IMR-90 (cell line): ENCODE measurements around the gene CRACDL. TPM values are rescaled to one million over a fixed set of nuclear protein-coding genes. Genes with fewer than 3 reads are reported as not detected.

Experiments used
- ATAC-seq: fragments of 200-7000 bp; cut with Tn5 transposase; 2 replicates; pipeline ENCODE4 v1.9.1; 2020; ENCODE audit warnings: low read depth, mild to moderate bottlenecking, moderate library complexity
- BruUV-seq: library from RNA; stranded (reverse); fragments of 400-500 nt; replicated peaks from 2 replicates; lab custom pipeline; 2021; lab: Mats Ljungman, UMichigan
- CTCF ChIA-PET: fragments of 300-600 bp; formaldehyde crosslinking; extraction: SDS; loops from one replicate; lab custom pipeline; 2021; ENCODE audit warnings: antibody characterized with exemption; lab: Yijun Ruan, JAX
- POLR2A ChIA-PET: fragments of 300-600 bp; sonication (Branson Sonifier 250); formaldehyde crosslinking; loops from one replicate; lab custom pipeline; 2022; ENCODE audit warnings: antibody characterized with exemption; ENCODE audit not compliant: unreplicated experiment; lab: Charles Lee
- DNase-seq: peaks from one replicate; pipeline ENCODE4 v3.0.0; 2013
- H2AFZ ChIP-seq: replicated peaks from 2 replicates; pipeline ENCODE3; 2013; ENCODE audit warnings: low read length, mild to moderate bottlenecking; ENCODE audit not compliant: poor library complexity
- H2AK5ac ChIP-seq: 2 replicates; pipeline ENCODE4 v1.6.1; 2013; ENCODE audit warnings: low read depth, low read length, inconsistent platforms
- H2AK9ac ChIP-seq: replicated peaks from 2 replicates; pipeline ENCODE3; 2013; ENCODE audit warnings: mild to moderate bottlenecking, low read depth, low read length, moderate library complexity; ENCODE audit not compliant: poor library complexity
- H2BK120ac ChIP-seq: 2 replicates; pipeline ENCODE4 v1.6.1; 2013; ENCODE audit warnings: low read depth, low read length, inconsistent platforms
- H2BK15ac ChIP-seq: 3 replicates; pipeline ENCODE4 v1.6.1; 2013; ENCODE audit warnings: low read depth, low read length, inconsistent platforms
- H2BK20ac ChIP-seq: 2 replicates; pipeline ENCODE4 v1.6.1; 2013; ENCODE audit warnings: low read depth, mild to moderate bottlenecking, inconsistent platforms, low read length, moderate library complexity
- H2BK5ac ChIP-seq: 2 replicates; pipeline ENCODE4 v1.6.1; 2013; ENCODE audit warnings: mild to moderate bottlenecking, low read depth, low read length, inconsistent platforms; ENCODE audit not compliant: poor library complexity, severe bottlenecking
- H3K14ac ChIP-seq: replicated peaks from 2 replicates; pipeline ENCODE4 v1.6.1; 2013; ENCODE audit warnings: low read depth, low read length, inconsistent platforms
- H3K18ac ChIP-seq: 2 replicates; pipeline ENCODE4 v1.6.1; 2013; ENCODE audit warnings: low read depth, low read length, control low read depth
- H3K23ac ChIP-seq: 2 replicates; pipeline ENCODE4 v1.6.1; 2013; ENCODE audit warnings: low read depth, low read length, inconsistent platforms
- H3K27ac ChIP-seq: 2 replicates; pipeline ENCODE4 v1.5.1; 2013; ENCODE audit warnings: mild to moderate bottlenecking, control low read depth, low read length; ENCODE audit not compliant: insufficient read depth
- H3K27me3 ChIP-seq: 2 replicates; pipeline ENCODE4 v1.6.1; 2013; ENCODE audit warnings: low read length; ENCODE audit not compliant: control insufficient read depth, insufficient read depth
- H3K36me3 ChIP-seq: 2 replicates; pipeline ENCODE4 v1.6.1; 2013; ENCODE audit warnings: low read length, mixed read lengths; ENCODE audit not compliant: control insufficient read depth, insufficient read depth
- H3K4ac ChIP-seq: 2 replicates; pipeline ENCODE4 v1.6.1; 2013; ENCODE audit warnings: low read depth, low read length, inconsistent platforms
- H3K4me1 ChIP-seq: 2 replicates; pipeline ENCODE4 v1.6.1; 2013; ENCODE audit warnings: low read length, mixed read lengths; ENCODE audit not compliant: control insufficient read depth, insufficient read depth
- H3K4me2 ChIP-seq: 2 replicates; pipeline ENCODE4 v1.6.1; 2013; ENCODE audit warnings: low read depth, mild to moderate bottlenecking, control low read depth, low read length, moderate library complexity
- H3K4me3 ChIP-seq: 2 replicates; pipeline ENCODE4 v1.5.1; 2013; ENCODE audit warnings: low read depth, mild to moderate bottlenecking, control low read depth, low read length, moderate library complexity; ENCODE audit not compliant: insufficient read depth
- H3K56ac ChIP-seq: 2 replicates; pipeline ENCODE4 v1.6.1; 2013; ENCODE audit warnings: low read length, inconsistent platforms; ENCODE audit not compliant: insufficient read depth; ENCODE audit errors: extremely low read depth
- H3K79me1 ChIP-seq, 2 experiments: 2 replicates each; pipeline ENCODE4 v1.6.1; 2013; ENCODE audit warnings: low read length in 2 of 2, inconsistent platforms in 1 of 2, low read depth in 1 of 2
- H3K9ac ChIP-seq: 2 replicates; pipeline ENCODE4 v1.6.1; 2013; ENCODE audit warnings: low read depth, low read length, control low read depth
- H3K9me1 ChIP-seq: 2 replicates; pipeline ENCODE4 v1.6.1; 2013; ENCODE audit warnings: low read length, inconsistent platforms; ENCODE audit not compliant: insufficient read depth
- H3K9me3 ChIP-seq: 2 replicates; pipeline ENCODE4 v1.6.1; 2013; ENCODE audit warnings: low read length; ENCODE audit not compliant: control insufficient read depth, insufficient read depth
- H4K20me1 ChIP-seq: 2 replicates; pipeline ENCODE4 v1.6.1; 2013; ENCODE audit warnings: low read length, inconsistent platforms; ENCODE audit not compliant: insufficient read depth
- H4K5ac ChIP-seq: 2 replicates; pipeline ENCODE4 v1.6.1; 2013; ENCODE audit warnings: mild to moderate bottlenecking, low read depth, low read length, control low read depth
- H4K8ac ChIP-seq, 2 experiments: 2 replicates each; pipeline ENCODE4 v1.6.1; 2013; ENCODE audit warnings: low read depth in 2 of 2, low read length in 2 of 2, control low read depth in 1 of 2, inconsistent platforms in 1 of 2
- H4K91ac ChIP-seq: 2 replicates; pipeline ENCODE4 v1.6.1; 2013; ENCODE audit warnings: low read depth, low read length, inconsistent platforms; ENCODE audit not compliant: insufficient read depth
- BHLHE40 ChIP-seq: fragments of 150-350 bp; IDR thresholded peaks from 2 replicates; pipeline ENCODE4 v1.6.1; 2016; ENCODE audit warnings: mild to moderate bottlenecking, low read depth, low read length
- CEBPB ChIP-seq: IDR thresholded peaks from 2 replicates; pipeline ENCODE4 v1.6.1; 2012; ENCODE audit warnings: low read depth, low read length, improper control_type of control experiment
- ELK1 ChIP-seq: fragments of 150-350 bp; IDR thresholded peaks from 2 replicates; pipeline ENCODE4 v1.6.1; 2016; ENCODE audit warnings: low read depth, mild to moderate bottlenecking, low read length, moderate library complexity, borderline replicate concordance
- FOS ChIP-seq: fragments of 150-350 bp; IDR thresholded peaks from 2 replicates; pipeline ENCODE4 v1.6.1; 2016; ENCODE audit warnings: low read depth, low read length
- MXI1 ChIP-seq: IDR thresholded peaks from 2 replicates; pipeline ENCODE4 v1.6.1; 2012; ENCODE audit warnings: low read depth, mild to moderate bottlenecking, low read length, moderate library complexity, borderline replicate concordance
- RAD21 ChIP-seq: IDR thresholded peaks from 2 replicates; pipeline ENCODE4 v1.6.1; 2012; ENCODE audit warnings: low read length, improper control_type of control experiment
- SMC3 ChIP-seq: fragments of 150-350 bp; IDR thresholded peaks from 2 replicates; pipeline ENCODE4 v1.6.1; 2016; ENCODE audit warnings: low read depth, mild to moderate bottlenecking, antibody characterized with exemption, low read length, moderate library complexity
- WGBS, 2 experiments: methylation state at CpG; one replicate each; pipeline versions ENCODE4 v1.1.5 to v1.1.7; 2013; ENCODE audit warnings: missing lambda C conversion rate in 2 of 2; ENCODE audit not compliant: insufficient read length in 1 of 2; ENCODE audit errors: extremely low coverage in 2 of 2; 5-methylcytosine and 5-hydroxymethylcytosine counted together
- dilution Hi-C: fragments of 300-500 bp; cut with HindIII; formaldehyde crosslinking; loops from one replicate; pipeline ENCODE4 v1.14.3; 2018; ENCODE audit warnings: low sequenced_read_pairs; ENCODE audit not compliant: unreplicated experiment
- in situ Hi-C: fragments of 300-500 bp; cut with MboI; formaldehyde crosslinking; loops from 3 replicates; pipeline ENCODE4 v1.14.3; 2019; ENCODE audit warnings: low sequenced_read_pairs, inconsistent platforms, mixed read lengths
- intact Hi-C: fragments of 100-400 bp; cut with micrococcal nuclease; formaldehyde crosslinking; loops from 2 replicates; pipeline ENCODE4 v1.10.0; 2022
- polyA plus RNA-seq, 3 experiments: library from polyadenylated mRNA; depleted of rRNA; stranded (reverse); fragments of >200 nt; gene quantifications; 2 replicates each; pipeline ENCODE4 v1.2.3, GENCODE V29; 2012; ENCODE audit warnings: low replicate concordance in 1 of 3
- total RNA-seq: library from RNA; depleted of rRNA; stranded (reverse); fragments of >200 nt; gene quantifications from 2 replicates; pipeline ENCODE4 v1.2.3, GENCODE V29; 2012

The CRACDL gene
- total and polyA plus RNA-seq, 2 of the 4 experiments (the other 2 are of a cell fraction) = not detected

DNA sequence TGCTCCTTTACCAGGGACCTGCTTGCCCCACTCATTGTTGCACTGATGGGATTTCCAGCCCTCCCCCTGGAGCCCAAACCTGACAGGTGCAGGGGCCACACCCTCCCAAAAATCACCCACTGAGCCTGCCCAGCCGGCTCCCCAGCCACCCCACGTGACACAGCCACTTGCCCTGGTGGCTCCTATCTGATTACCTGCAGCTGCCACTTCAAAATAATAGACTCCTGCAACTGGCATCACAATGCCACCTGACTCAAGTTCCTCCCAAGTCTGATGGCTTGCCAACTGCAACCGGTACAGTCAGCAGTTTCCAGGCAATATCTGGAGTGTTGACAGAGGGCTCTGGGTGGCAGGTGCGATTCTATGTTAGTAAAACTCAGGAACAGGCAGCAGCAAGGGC lies 66.2 kb downstream of the CRACDL start:
- WGBS, 2 experiments = no CpG with 5 or more reads among the region's 4 CpGs
- Histone ChIP-seq H3K27me3 (peaks cover 15% of the 10 kb centered on the region), H2AK9ac (no peak overlapping the region), H4K5ac (no peak overlapping the region), H3K9me1 (no peaks in the 10 kb centered on the region), H4K91ac (no peak overlapping the region), H3K9me3 (no peaks in the 10 kb centered on the region), H3K27ac (no peak overlapping the region), H3K56ac (no peak overlapping the region), H2AFZ (no peak overlapping the region), H2BK120ac (no peak overlapping the region), H3K18ac (no peak overlapping the region), H2BK20ac (no peak overlapping the region), H3K23ac (no peak overlapping the region), H2AK5ac (no peak overlapping the region), H3K9ac (no peak overlapping the region), H3K14ac (no peak overlapping the region), H3K4ac (no peak overlapping the region), H3K79me1 (no peaks in the 10 kb centered on the region), H3K4me3 (no peak overlapping the region), H4K8ac (no peak overlapping the region), H3K4me2 (no peak overlapping the region), H2BK15ac (no peak overlapping the region), H3K4me1 (peaks cover 1% of the 10 kb centered on the region; the same call in 1 of the 2 replicates), H3K36me3 (no peaks in the 10 kb centered on the region), H2BK5ac (no peak overlapping the region), H4K20me1 (no peaks in the 10 kb centered on the region)
- intact Hi-C loops = no loop called here
- in situ Hi-C loops = no loop called here
- DNase-seq = no peak
- BruUV-seq = no TSS peak
- ATAC-seq = no peak
- ChIA-PET POLR2A (no interaction called here), CTCF (no interaction called here)
- dilution Hi-C loops = no loop called here
- TF ChIP-seq ELK1 (no peak), CEBPB (no peak), MXI1 (no peak), SMC3 (no peak), RAD21 (no peak), FOS (no peak), BHLHE40 (no peak)
